Globus pallidus (tissue), 1 donor: ENCODE data around the gene HOXB3.

ENCODE experiments used
- DNase-seq: peaks from one replicate; pipeline ENCODE4 v3.0.0-alpha.2; 2015; ENCODE audit warnings: low spot score

HOXB3 gene

GRCh38 chr17:48569674-48570324, 20.2 kb downstream of the HOXB3 start:
- DNase-seq = no peak

GRCh38 chr17:48569240-48569582, 20.8 kb downstream of the HOXB3 start:
- no peak for DNase-seq

- no peak for DNase-seq
Measured at GRCh38 chr17:48568499-48569239, 21.4 kb downstream of the HOXB3 start.

GRCh38 chr17:48567646-48568354, 22.2 kb downstream of the HOXB3 start:
- no peak for DNase-seq

- no peak for DNase-seq
Measured at GRCh38 chr17:48567209-48567608, 22.8 kb downstream of the HOXB3 start.

- DNase-seq = no peak
Measured at GRCh38 chr17:48566717-48567116, 23.3 kb downstream of the HOXB3 start.

- DNase-seq = no peak
Measured at GRCh38 chr17:48565925-48566710, 23.9 kb downstream of the HOXB3 start.

- no peak for DNase-seq
Measured at GRCh38 chr17:48565022-48565554, 25.0 kb downstream of the HOXB3 start.

- DNase-seq = no peak
Measured at GRCh38 chr17:48564188-48565021, 25.6 kb downstream of the HOXB3 start.

- no peak for DNase-seq
Measured at GRCh38 chr17:48563867-48564187, 26.2 kb downstream of the HOXB3 start.

GRCh38 chr17:48563385-48563838, 26.6 kb downstream of the HOXB3 start:
- DNase-seq = no peak

GRCh38 chr17:48562934-48563333, 27.1 kb downstream of the HOXB3 start:
- no peak for DNase-seq

GRCh38 chr17:48561884-48562810, 27.9 kb downstream of the HOXB3 start:
- no peak for DNase-seq

GRCh38 chr17:48559840-48560817, 29.9 kb downstream of the HOXB3 start:
- DNase-seq = no peak

- no peak for DNase-seq
Measured at GRCh38 chr17:48559122-48559839, 30.8 kb downstream of the HOXB3 start.

- DNase-seq = no peak
Measured at GRCh38 chr17:48558831-48559121, 31.3 kb downstream of the HOXB3 start.

- no peak for DNase-seq
Measured at GRCh38 chr17:48558057-48558830, 31.8 kb downstream of the HOXB3 start.
